Left forelimb (tissue), 1 donor: ENCODE data around the gene FAM98C.
"Not testable (repeated sequence)": the region's sequence is repeated elsewhere in the genome, so short reads cannot be mapped to it uniquely, and the experiment has no call there.

Experiments used
- DNase-seq: peaks from one replicate; pipeline ENCODE4 v3.0.0-alpha.2; 2018; ENCODE audit warnings: low spot score

The FAM98C gene

DNA sequence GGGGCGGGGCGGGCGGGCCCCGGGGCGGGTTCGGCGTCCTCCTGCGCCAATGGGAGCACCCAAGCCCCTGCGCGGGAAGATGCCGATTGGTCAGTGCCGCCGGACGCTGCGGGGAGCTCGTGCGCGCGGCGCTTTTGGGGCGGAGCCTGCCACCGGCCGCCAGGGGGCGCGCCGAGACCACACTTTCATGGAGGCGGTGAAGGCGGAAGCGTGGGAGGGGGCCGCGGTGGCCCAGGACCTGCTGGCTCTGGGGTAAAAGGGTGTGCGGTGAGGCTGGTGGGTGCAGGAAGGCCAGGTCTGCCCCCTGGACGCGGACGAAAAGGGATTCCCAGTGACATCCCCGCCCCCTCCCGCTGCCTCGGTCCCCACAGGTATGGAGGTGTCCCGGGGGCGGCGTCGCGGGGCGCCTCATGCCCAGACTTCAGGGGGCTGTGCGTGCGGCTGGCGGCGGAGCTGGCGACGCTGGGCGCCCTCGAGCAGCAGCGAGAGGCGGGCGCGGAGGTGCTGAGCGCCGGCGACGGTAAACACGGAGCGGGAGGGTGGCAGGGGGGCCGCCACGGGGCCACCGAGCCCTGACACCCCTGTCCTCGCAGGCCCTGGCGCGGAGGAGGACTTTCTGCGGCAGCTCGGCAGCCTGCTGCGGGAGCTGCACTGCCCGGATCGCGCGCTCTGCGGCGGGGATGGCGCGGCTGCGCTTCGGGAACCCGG is at the start of gene FAM98C:
TSS of gene FAM98C (plus strand) at position 127 of the 708 bp plus-strand sequence. CDS start at position 188, 61 bp downstream.
- DNase-seq: peak; percentile 99

DNA sequence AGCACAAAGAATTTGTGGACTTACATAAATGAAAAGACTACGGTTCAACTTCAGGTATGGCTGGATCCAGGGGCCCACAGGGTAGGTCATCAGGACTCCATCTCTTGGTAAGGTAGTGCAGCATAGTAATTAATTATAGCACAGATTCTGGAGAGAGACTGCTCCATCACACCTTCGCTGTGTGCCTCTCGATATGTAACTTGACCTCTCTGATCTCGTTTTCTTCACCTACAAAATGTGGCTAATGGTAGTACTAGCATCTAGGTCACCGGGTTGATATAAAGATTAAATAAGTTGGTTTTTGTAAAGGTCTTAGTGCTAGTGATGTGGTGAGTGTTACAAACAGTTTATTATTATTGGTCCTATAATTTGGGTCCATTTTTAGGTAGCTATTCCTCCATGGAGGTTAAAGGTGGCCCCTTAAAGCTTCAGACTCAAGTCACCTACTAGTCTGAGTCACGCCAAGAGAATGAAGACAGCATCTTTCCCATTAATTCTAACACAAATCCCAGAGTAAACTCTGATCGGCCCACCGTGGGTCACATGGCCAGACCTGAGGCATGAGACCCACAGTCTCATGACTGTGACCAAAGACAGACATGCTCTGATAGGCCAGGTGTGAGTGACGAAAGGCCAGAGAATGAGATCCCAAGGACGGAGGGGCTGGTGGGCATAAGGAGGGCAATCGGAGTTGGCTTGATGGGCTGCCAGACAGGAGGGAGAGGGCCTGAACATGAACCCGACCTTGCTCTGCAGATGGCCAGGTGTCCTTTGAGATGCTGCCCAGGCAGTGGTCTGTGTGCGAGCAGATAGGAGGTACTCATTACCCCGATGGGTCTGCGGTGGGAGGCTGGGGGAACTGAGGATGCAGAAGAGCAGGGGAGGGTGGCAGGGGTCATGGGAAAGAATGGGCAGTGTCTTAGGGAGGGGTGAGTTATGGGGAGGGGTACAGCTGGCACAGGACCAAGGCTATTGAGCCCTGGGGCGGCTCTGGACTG is 46.9 kb upstream of the FAM98C start:
- DNase-seq: no peak

DNA sequence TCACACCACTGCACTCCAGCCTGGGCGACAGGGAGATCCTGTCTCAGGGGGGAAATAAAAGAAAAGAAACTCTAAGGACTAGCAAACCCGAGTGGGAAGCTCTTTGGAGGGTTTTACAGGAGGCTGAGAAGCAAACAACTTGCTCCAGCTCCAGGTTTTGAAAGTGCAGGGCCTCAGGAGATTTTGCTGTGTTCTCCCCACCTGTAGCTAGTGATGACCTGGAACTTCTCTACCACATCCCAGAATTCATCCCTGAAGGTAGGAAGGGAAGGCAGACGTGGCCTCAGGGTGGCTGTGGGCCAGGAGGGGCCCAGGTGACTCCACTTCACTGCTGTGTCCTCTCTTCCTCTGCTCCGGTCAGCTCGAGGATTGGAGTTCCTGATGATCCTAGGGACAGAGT is 44.8 kb upstream of the FAM98C start:
- DNase-seq: no peak

DNA sequence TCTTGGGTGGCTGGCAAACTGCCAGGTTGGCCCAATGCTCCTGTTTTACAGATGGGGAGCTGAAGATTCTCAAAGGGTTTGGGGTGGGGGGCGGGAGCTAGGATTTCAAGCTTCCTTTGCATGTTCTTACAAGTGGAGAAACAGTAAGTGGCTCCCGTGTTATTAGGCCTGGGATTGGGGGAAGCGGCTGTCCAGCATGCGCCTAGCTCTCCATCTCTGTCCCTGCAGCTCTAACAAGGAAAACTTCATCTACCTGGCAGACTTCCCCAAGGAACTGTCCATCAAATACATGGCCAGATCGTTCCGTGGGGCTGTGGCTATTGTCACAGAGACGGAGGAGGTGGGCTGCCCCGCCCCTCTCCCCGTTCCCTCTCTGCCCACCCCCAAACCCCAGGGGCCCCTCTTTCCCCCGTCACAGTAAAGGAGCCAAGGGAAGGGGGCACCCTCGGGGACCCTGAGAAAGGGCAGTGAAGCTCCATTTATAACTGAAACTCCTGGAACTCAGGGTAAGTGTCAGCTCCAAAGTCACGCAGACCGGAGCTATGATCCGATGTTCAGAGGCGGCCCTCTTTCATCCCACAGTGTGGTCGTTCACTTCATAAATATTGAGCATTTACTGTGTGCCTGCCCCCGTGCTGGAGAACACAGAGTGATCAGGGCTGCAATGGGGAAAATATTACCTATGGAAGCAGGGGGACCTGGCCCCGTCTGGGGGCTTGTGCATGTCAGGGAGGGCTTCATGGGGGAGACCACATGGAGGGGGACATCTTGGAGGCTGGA is 43.5 kb upstream of the FAM98C start:
- DNase-seq: no peak

DNA sequence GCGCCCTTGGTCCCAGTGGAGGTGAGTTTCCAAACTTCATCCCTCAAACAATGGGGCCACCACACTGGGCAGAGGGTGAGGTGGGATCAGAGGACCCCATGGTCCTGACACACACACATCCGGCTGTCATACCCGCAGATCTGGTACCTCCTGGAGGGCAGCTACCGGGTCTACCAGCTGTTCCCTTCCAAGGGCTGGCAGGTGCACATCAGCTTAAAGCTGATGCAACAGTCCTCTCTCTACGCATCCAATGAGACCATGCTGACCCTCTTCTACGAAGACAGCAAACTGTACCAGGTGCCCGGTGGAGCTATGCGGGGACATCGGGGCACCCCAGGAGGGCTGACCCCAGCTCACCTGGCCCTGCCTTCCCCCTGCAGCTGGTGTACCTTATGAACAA is 42.5 kb upstream of the FAM98C start:
- no peak for DNase-seq

DNA sequence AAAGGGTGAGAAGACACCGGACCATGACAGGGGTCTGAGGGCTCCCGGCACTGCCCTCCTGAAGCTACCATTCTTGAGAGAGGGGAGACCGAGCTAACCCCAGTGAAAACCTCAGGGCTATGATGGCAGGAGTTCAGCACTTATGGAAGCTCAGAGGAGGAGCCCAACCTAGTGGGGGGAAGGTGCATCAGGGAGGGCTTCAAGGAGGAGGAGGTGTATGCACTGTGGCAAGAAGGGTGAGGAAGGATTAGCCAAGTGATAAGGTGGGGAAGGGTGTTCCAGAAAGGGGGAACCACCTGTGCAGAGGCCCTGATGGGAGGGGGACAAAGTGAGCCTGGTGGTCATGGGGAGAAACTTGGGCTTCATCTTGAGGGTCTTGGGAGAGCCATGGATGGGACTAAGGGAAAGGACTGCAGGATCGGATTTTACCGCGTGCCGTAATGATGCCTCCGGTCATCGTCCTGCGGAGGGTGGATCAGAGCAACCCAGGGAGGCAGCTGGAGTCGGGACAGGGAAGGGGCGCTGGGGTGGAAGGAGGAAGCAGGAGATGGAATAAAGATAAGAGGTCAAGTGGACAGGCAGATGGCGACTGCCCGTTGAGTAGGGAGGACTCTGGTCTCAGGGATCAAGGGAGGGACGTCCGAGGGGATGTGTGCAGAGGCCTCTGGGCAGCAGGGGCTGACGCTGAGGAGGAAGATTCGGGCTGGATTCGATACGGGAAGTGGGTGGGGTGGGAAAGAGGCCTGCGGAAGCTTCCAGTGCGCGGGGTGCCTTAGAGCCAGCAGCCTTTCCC is 41.9 kb upstream of the FAM98C start:
- DNase-seq: no peak

DNA sequence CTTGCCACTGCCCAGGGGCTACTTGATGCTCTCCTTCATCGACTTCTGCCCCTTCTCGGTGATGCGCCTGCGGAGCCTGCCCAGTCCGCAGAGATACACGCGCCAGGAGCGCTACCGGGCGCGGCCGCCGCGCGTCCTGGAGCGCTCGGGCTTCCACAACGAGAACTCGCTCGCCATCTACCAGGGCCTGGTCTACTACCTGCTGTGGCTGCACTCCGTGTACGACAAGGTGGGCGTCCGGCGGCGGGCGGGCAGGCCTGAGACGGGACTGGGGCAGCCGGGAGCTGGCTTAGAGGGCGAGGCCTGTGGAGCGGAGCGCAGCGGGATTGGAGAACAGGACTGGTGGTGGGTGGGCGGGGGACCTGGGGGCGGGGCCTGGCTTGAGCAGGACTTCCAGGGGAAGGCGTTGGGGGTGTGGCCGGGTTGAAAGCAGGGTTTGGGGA is 41.2 kb upstream of the FAM98C start:
- DNase-seq: peak; percentile 81

DNA sequence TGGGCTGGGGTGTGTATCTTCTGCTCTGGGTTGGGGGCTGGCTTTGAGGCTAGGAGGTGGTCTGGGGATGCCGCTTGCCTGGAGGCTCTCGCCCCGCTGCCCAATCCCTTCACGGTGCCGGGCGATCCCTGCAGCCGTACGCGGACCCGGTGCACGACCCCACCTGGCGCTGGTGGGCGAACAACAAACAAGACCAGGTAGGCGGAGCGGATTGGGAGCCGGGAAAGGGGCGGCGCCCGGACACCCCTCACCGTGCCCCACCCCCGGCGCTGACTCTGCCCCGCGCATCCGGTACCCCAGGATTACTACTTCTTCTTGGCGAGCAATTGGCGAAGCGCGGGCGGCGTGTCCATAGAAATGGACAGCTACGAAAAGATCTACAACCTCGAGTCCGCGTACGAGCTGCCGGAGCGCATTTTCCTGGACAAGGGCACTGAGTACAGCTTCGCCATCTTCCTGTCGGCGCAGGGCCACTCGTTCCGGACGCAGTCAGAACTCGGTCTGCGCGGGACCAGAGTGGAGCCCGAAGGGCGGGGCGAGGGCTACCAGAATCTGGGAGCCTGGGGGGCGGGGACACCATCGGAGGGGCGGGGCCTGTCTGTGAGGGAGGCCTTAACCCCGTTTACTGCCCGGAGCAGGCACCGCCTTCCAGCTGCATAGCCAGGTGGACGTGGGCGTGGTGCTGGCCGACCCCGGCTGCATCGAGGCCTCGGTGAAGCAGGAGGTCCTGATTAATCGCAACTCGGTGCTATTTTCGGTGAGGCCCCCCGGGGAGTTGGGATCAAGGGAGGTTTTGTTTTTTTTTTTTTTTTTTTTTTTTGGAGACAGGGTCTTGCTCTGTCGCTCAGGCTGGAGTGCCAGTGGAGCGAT is 40.6 kb upstream of the FAM98C start:
- DNase-seq: no peak

DNA sequence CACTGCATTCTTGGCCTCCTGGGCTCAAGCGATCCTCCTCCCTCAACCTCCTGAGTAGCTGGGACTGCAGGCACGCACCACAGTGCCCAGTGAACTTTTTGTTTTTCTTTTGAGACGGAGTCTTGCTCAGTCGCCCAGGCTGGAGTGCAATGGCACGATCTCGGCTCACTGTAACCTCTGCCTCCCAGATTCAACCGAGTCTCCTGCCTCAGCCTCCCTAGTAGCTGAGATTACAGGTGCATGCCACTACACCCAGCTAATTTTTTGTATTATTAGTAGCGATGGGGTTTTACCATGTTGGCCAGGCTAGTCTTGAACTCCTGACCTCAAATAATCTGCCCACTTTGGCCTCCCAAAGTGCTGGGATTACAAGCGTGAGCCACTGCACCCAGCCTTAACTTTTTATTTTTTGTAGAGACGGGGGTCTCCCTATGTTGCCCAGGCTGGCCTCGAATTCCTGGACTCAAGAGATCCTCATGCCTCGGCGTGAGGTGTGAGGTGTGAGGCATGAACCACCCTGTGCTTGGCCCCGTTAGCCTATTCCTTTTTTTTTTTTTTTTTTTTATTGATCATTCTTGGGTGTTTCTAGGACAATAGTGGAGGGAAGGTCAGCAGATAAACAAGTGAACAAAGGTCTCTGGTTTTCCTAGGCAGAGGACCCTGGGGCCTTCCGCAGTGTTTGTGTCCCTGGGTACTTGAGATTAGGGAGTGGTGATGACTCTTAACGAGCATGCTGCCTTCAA is 39.8 kb upstream of the FAM98C start:
- DNase-seq: not testable (repeated sequence)

DNA sequence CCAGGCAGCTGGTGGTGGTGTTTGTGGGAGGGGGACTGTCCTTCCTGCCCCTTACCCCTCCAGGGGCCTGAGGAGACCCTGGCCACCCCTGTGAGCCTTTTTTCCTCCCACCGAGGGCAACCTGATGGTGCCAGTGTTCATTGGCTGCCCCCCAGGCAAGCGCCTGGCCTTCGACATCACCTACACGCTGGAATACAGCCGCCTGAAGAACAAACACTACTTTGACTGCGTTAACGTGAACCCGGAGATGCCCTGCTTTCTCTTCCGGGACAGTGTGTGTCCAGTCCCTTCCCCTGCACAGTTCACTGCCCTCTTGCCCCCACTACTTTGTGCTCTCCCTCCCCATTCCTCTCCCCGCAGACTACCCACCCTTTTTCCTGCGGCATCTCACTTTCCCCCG is 35.9 kb upstream of the FAM98C start:
- DNase-seq: no peak

DNA sequence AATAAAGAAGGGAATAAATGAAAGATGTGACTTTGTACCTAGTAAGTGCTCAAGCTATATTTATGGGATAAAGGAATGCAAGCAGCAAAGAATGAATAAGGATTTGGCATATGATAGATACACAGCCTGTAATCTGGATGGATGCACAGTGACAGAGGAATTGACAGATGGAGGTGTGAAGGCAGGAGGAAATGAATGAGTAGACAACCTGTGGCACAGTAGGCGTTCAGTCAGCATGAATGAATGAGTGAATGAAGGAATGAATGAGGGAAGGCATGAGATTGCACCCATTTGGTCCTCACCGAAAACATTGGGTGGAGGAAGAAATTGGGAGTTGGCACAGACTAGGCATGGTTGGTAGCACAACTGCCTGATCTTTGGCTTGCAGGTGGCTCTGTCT is 33.3 kb upstream of the FAM98C start:
- no peak for DNase-seq

DNA sequence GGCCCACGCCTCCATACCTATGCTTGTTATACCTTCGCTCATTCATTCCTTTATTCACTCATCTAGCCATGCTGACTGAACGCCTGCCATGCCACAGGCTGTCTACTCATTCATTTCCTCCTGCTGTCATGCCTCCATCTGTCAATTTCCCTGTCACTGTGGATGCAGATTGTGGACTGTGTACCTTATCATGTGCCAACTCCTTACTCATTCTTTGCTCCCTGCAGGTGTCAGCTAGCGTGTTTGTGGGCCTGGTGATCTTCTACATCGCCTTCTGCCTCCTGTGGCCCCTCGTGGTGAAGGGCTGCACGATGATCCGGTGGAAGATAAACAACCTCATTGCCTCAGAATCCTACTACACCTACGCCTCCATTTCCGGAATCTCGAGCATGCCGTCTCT is 32.6 kb upstream of the FAM98C start:
- DNase-seq: no peak

DNA sequence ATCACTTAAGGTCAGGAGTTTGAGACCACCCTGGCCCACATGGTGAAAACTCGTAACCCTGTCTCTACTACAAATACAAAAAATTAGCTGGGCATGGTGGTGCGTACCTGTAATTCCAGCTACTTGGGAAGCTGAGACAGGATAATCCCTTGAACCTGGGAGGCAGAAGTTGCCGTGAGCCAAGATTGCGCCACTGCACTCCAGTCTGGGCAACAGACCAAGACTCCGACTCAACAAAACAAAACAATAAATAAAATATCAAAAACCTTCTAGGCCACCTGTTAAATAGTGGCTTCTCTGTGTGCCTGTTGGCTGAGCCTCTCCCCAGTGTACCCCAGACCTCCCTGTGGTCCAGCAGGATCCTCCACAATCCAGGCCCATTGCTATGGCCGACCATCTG is 31.8 kb upstream of the FAM98C start:
- no peak for DNase-seq

DNA sequence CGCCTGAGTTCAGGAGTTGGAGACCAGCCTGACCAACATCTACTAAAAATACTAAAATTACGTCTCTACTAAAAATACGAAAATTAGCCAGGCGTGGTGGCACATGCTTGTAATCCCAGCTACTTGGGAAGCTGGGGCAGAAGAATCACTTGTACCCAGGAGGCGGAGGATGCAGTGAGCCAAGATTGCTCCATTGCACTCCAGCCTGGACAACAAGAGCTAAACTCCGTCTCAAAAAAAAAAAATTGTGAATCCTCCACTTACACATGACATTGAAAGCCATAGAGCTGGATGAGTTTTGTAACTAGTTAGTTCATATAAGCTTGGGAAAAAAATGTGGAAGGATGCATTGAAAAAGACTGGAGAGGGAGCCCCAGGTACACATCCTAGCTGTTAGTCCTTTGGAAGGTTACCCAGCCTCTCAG is 29.0 kb upstream of the FAM98C start:
- no peak for DNase-seq

DNA sequence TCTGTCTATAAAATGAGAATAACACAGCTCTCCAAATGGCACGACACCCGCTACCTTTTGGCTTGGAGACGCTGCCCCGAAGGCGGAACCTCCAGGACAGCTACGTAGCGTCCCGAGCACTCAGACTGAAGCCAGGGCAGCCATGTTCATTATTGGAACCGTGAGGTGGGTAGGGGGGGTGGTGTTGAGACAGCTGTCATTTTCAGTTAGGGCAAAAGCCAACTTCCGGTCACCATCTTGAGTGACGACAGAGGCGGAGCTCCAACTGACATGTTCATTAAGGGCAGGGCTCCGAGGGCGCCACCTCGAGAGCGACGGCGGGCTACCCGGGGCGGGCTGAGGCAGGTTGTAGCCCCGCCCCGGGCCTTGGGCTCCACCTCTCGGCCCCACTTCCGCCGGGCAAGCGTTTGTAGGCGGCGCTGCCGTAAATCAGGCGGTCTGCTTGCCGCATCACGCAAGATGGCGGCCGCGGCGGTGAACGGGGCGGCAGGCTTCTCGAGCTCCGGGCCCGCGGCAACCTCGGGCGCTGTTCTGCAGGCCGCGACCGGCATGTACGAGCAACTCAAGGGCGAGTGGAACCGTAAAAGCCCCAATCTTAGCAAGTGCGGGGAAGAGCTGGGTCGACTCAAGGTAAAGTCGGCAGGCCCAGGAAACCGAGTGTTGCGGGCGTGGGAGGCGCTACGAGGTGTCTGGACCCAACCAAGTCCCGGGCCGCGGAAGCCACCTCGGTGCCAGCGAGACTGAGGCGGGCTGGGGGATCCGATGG is 28.4 kb upstream of the FAM98C start, which contains the start of gene PSMD8:
TSS of gene PSMD8 (plus strand) at position 240 of the 766 bp plus-strand sequence. CDS start at position 271, 31 bp downstream.
- peak; percentile 99 for DNase-seq

DNA sequence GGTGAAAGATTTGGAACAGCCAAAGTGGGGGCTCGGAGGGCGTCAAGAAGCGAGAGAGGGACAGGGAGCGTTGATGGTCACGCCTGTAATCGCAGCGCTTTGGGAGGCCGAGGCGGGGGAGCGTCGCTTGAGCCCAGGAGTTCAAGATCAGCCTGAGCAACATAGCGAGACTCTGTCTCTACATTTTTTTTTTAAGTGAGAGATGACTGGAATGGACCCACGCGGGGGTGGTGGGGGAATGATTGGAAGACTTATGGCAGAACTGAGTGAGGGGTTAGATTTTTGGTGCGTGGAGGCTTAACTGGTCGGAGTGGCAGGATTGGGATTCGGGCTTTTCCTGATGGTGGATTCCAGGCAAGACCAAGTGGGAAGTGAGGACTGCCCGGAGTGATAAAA is 27.8 kb upstream of the FAM98C start:
- no peak for DNase-seq

DNA sequence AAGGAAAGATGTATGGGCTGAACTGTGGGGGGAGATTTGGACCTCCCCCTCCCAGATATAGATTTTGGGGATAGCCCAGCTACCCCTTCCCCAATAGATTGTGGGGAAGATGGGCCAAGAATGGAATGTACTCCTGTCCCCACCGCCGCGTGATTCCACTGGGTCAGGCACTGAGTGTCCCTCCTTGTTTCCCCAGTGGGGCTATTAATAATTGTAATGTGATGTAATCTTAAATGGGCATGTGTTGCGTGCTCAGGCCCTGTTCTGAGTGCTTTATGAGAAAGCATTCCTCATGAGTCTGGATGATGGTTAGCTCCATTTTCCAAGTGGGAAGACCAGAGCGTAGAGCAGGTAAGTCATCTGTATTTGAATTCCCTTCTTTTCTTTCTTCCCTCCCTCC is 27.1 kb upstream of the FAM98C start:
- no peak for DNase-seq

DNA sequence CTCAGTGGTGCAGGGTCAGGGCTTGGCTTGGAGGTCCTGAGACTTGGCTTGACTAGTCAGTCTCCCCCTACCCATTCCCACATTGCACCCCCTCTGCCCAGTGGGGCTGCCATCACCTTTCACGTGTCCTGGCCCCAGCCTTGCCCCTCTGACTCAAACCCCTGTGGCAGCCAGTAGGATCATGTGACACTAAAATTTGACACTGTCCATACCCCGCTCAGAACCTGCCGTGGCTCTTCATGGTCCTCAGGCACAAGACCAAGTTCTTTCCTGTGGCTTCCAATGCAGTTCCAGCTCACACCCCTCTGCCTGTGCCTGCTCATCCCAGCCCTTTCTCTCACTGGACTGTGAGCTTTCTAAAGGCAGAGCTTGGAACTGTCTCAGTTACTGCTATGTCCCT is 26.3 kb upstream of the FAM98C start:
- no peak for DNase-seq

DNA sequence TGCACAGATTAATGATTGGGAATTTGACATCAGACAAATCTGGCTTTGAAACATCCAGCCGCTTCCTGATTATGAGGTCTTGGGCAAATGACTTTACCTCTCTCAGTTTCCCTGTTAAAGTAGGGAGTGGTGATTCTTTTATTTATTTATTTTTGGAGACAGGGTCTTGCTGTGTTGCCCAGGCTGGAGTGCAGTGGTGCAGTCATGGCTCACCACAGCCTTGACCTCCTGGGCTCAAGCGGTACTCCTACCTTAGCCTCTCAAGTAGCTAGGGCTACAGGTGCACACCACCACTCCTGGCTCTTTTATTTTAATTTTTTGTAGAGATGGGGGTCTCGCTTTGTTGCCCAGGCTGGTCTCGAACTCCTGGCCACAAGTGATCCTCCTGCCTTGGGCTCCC is 25.8 kb upstream of the FAM98C start:
- no peak for DNase-seq
